TTC549 (cell line): ENCODE data around the gene GPATCH2.
A peak's percentile ranks its signal among the peaks of the same experiment; 100 is the strongest.

Experiments used
- FAIRE-seq: peaks from 2 replicates; lab custom pipeline; 2012; peaks lifted over from hg19 to GRCh38; lab: Jason Lieb, UNC

Gene GPATCH2

GRCh38 chr1:217630711-217631591 is at the start of gene GPATCH2, which contains the start of gene SPATA17:
TSS of gene GPATCH2 (minus strand) at chr1:217631090. CDS start at chr1:217630971, 119 bp downstream.
TSS of gene SPATA17 (plus strand) at chr1:217631344. CDS start at chr1:217631379, 35 bp downstream.
- FAIRE-seq, result peak; percentile 85

- FAIRE-seq, result no peak
Measured at GRCh38 chr1:217674028-217674729, 43.3 kb upstream of the GPATCH2 start.

- FAIRE-seq, result no peak
Measured at GRCh38 chr1:217673387-217673786, 42.5 kb upstream of the GPATCH2 start.

- no peak for FAIRE-seq
Measured at GRCh38 chr1:217668351-217668940, 37.6 kb upstream of the GPATCH2 start.

- no peak for FAIRE-seq
Measured at GRCh38 chr1:217661407-217661806, 30.5 kb upstream of the GPATCH2 start.

GRCh38 chr1:217660353-217661062 is 29.6 kb upstream of the GPATCH2 start:
- FAIRE-seq, result peak; percentile 84

GRCh38 chr1:217650674-217651073 is 19.8 kb upstream of the GPATCH2 start:
- FAIRE-seq, result peak; percentile 75

- no peak for FAIRE-seq
Measured at GRCh38 chr1:217647791-217648190, 16.9 kb upstream of the GPATCH2 start.

- FAIRE-seq, result no peak
Measured at GRCh38 chr1:217642455-217642854, 11.6 kb upstream of the GPATCH2 start.

- no peak for FAIRE-seq
Measured at GRCh38 chr1:217627431-217627830, 3.5 kb downstream of the GPATCH2 start.

- no peak for FAIRE-seq
Measured at GRCh38 chr1:217626321-217626720, 4.6 kb downstream of the GPATCH2 start.

GRCh38 chr1:217622042-217622441 is 8.8 kb downstream of the GPATCH2 start:
- FAIRE-seq, result no peak

- no peak for FAIRE-seq
Measured at GRCh38 chr1:217620814-217621213, 10.1 kb downstream of the GPATCH2 start.

GRCh38 chr1:217617126-217617525 is 13.8 kb downstream of the GPATCH2 start:
- FAIRE-seq, result no peak

- FAIRE-seq, result no peak
Measured at GRCh38 chr1:217614200-217614712, 16.6 kb downstream of the GPATCH2 start.

GRCh38 chr1:217605390-217605789 is 25.5 kb downstream of the GPATCH2 start:
- peak; percentile 15 for FAIRE-seq

- FAIRE-seq, result no peak
Measured at GRCh38 chr1:217602380-217602779, 28.5 kb downstream of the GPATCH2 start.

- FAIRE-seq, result no peak
Measured at GRCh38 chr1:217599154-217599553, 31.7 kb downstream of the GPATCH2 start.

- no peak for FAIRE-seq
Measured at GRCh38 chr1:217590598-217590997, 40.3 kb downstream of the GPATCH2 start.

GRCh38 chr1:217586586-217586985 is 44.3 kb downstream of the GPATCH2 start:
- FAIRE-seq, result no peak

GRCh38 chr1:217585577-217585976 is 45.3 kb downstream of the GPATCH2 start:
- FAIRE-seq, result no peak

GRCh38 chr1:217584286-217584811 is 46.5 kb downstream of the GPATCH2 start:
- FAIRE-seq, result peak; percentile 15
